RKO (cell line): ENCODE results near the gene CD2AP.
A peak's percentile ranks its signal among the peaks of the same experiment; 100 is the strongest.
"Not testable (repeated sequence)": the region's sequence is repeated elsewhere in the genome, so short reads cannot be mapped to it uniquely, and the experiment has no call there.

Source experiments
- DNase-seq: peaks from one replicate; pipeline ENCODE4 v3.0.0-alpha.2; 2016; ENCODE audit warnings: low spot score

Gene CD2AP

GRCh38 chr6:47477497-47478232, at the start of gene CD2AP:
TSS of gene CD2AP (plus strand) at chr6:47477789. CDS start at chr6:47478245, 456 bp downstream.
- peak; percentile 77 for DNase-seq

- DNase-seq = no peak
Measured at GRCh38 chr6:47428288-47428687, 49.3 kb upstream of the CD2AP start.

- no peak for DNase-seq
Measured at GRCh38 chr6:47428746-47429664, 48.6 kb upstream of the CD2AP start.

- no peak for DNase-seq
Measured at GRCh38 chr6:47434372-47435253, 43.0 kb upstream of the CD2AP start.

GRCh38 chr6:47435254-47435612, 42.4 kb upstream of the CD2AP start:
- no peak for DNase-seq

- no peak for DNase-seq
Measured at GRCh38 chr6:47437592-47437991, 40.0 kb upstream of the CD2AP start.

- no peak for DNase-seq
Measured at GRCh38 chr6:47438481-47439347, 38.9 kb upstream of the CD2AP start.

GRCh38 chr6:47439348-47439668, 38.3 kb upstream of the CD2AP start:
- no peak for DNase-seq

- no peak for DNase-seq
Measured at GRCh38 chr6:47440719-47441118, 36.9 kb upstream of the CD2AP start.

GRCh38 chr6:47444964-47445363, 32.6 kb upstream of the CD2AP start:
- DNase-seq = not testable (repeated sequence)

GRCh38 chr6:47446669-47447330, 30.8 kb upstream of the CD2AP start:
- DNase-seq = peak; percentile 62

GRCh38 chr6:47447722-47448121, 29.9 kb upstream of the CD2AP start:
- no peak for DNase-seq

GRCh38 chr6:47451162-47451561, 26.4 kb upstream of the CD2AP start:
- DNase-seq = no peak

- no peak for DNase-seq
Measured at GRCh38 chr6:47452899-47453298, 24.7 kb upstream of the CD2AP start.

- no peak for DNase-seq
Measured at GRCh38 chr6:47453372-47453936, 24.1 kb upstream of the CD2AP start.

- no peak for DNase-seq
Measured at GRCh38 chr6:47454713-47455396, 22.7 kb upstream of the CD2AP start.

- no peak for DNase-seq
Measured at GRCh38 chr6:47455533-47456209, 21.9 kb upstream of the CD2AP start.

GRCh38 chr6:47456536-47456975, 21.0 kb upstream of the CD2AP start:
- DNase-seq = no peak

GRCh38 chr6:47457370-47457769, 20.2 kb upstream of the CD2AP start:
- no peak for DNase-seq
